HepG2 (cell line): ENCODE data around the gene TRIM31. TPM values are rescaled to one million over a fixed set of nuclear protein-coding genes. Genes with fewer than 3 reads are reported as not detected.

Source experiments
- AHR ChIP-seq: IDR thresholded peaks from 2 replicates; pipeline ENCODE4 v1.6.1; 2018; ENCODE audit warnings: missing genetic modification reagents, missing compliant biosample characterization
- EHMT2 ChIP-seq: fragments of 200-600 bp; sonication (generic); IDR thresholded peaks from 2 replicates; pipeline ENCODE4 v1.7.0; 2017; ENCODE audit warnings: antibody characterized with exemption, low read depth, low read length, borderline replicate concordance
- GMEB2 ChIP-seq: IDR thresholded peaks from 2 replicates; pipeline ENCODE4 v1.6.1; 2016; ENCODE audit warnings: missing biosample characterization, missing genetic modification reagents, low read depth
- HMGA1 ChIP-seq: sonication (generic); formaldehyde crosslinking; conservative IDR thresholded peaks from 2 replicates; pipeline ENCODE4 v1.4.0; 2020; ENCODE audit warnings: missing genetic modification reagents
- KDM2A ChIP-seq: sonication (generic); formaldehyde crosslinking; IDR thresholded peaks from 2 replicates; pipeline ENCODE4 v1.4.0; 2020; ENCODE audit warnings: low read depth, missing genetic modification reagents, borderline replicate concordance
- MYC ChIP-seq: sonication (generic); formaldehyde crosslinking; IDR thresholded peaks from 2 replicates; pipeline ENCODE4 v1.9.0; 2021; ENCODE audit warnings: missing genetic modification reagents, borderline replicate concordance
- NFIB ChIP-seq: sonication (generic); formaldehyde crosslinking; IDR thresholded peaks from 2 replicates; pipeline ENCODE4 v1.9.0; 2021; ENCODE audit warnings: missing genetic modification reagents, mild to moderate bottlenecking, borderline replicate concordance
- THRA ChIP-seq: sonication (generic); formaldehyde crosslinking; IDR thresholded peaks from 2 replicates; pipeline ENCODE4 v1.4.0; 2020; ENCODE audit warnings: missing genetic modification reagents, borderline replicate concordance
- ZHX1 ChIP-seq: sonication (generic); formaldehyde crosslinking; IDR thresholded peaks from 2 replicates; pipeline ENCODE4 v1.8.1; 2022; ENCODE audit warnings: low read depth, mild to moderate bottlenecking, missing genetic modification reagents
- ZNF550 ChIP-seq: sonication (generic); formaldehyde crosslinking; IDR thresholded peaks from 2 replicates; pipeline ENCODE4 v1.4.0; 2020; ENCODE audit warnings: mild to moderate bottlenecking, missing genetic modification reagents, borderline replicate concordance
- ZNF768 ChIP-seq: sonication (generic); formaldehyde crosslinking; IDR thresholded peaks from 2 replicates; pipeline ENCODE4 v1.4.0; 2020; ENCODE audit warnings: missing genetic modification reagents
- ZNF891 ChIP-seq: sonication (generic); formaldehyde crosslinking; IDR thresholded peaks from 2 replicates; pipeline ENCODE4 v1.5.0; 2020; ENCODE audit warnings: mild to moderate bottlenecking, missing genetic modification reagents
- polyA plus RNA-seq, 8 experiments: library from polyadenylated mRNA; depleted of rRNA in 3 of 8; stranded (reverse) in 7 of 8; unstranded in 1 of 8; fragments of >200 nt; fragmentation: Illumina TruSeq in 4 of 8; extraction: Trizol in 4 of 8; gene quantifications; 2 replicates each; pipeline versions ENCODE4 v1.2.1 to v1.2.3, GENCODE V29; 2011 to 2016; ENCODE audit warnings: low read depth in 4 of 8, missing spikeins in 1 of 8, mixed read lengths in 1 of 8; ENCODE audit not compliant: insufficient read depth in 1 of 8
- total RNA-seq, 5 experiments: library from RNA; depleted of rRNA; stranded (reverse); fragments of >200 nt; fragmentation: Illumina TruSeq; extraction: Trizol; gene quantifications; 2 replicates each; pipeline ENCODE4 v1.2.3, GENCODE V29; 2016; ENCODE audit warnings: low read depth in 1 of 5
- TF ChIP-seq, protein P1 (sequence below): sonication (generic); formaldehyde crosslinking; IDR thresholded peaks from 2 replicates; pipeline ENCODE4 v1.5.0; 2020; ENCODE audit warnings: missing genetic modification reagents
- TF ChIP-seq, protein P2 (sequence below): sonication (generic); formaldehyde crosslinking; IDR thresholded peaks from 2 replicates; pipeline ENCODE4 v1.4.0; 2020; ENCODE audit warnings: missing genetic modification reagents

Gene TRIM31
- total and polyA plus RNA-seq, 2 of the 13 experiments (the other 11 are each of a cell fraction or from before 2014, with no cell fraction given), result 0.13 to 0.51 TPM

GRCh38 chr6:30066577-30067459 lies 46.1 kb downstream of the TRIM31 start, which contains the start of gene PPP1R11 (continued):
- TF ChIP-seq MYC (CRISPR knock-in tag) (peak; percentile 90), AHR (CRISPR knock-in tag) (peak; percentile 72), EHMT2 (no peak; the same call in 1 of the 2 replicates), THRA (no peak; the same call in 1 of the 2 replicates), KDM2A (CRISPR knock-in tag) (peak; percentile 95), NFIB (no peak), ZNF768 (CRISPR knock-in tag) (peak; percentile 66), ZNF550 (CRISPR knock-in tag) (no peak), GMEB2 (peak; percentile 82), ZNF891 (CRISPR knock-in tag) (peak; percentile 89), HMGA1 (no peak), ZHX1 (no peak)
- TF ChIP-seq, protein P1, sequence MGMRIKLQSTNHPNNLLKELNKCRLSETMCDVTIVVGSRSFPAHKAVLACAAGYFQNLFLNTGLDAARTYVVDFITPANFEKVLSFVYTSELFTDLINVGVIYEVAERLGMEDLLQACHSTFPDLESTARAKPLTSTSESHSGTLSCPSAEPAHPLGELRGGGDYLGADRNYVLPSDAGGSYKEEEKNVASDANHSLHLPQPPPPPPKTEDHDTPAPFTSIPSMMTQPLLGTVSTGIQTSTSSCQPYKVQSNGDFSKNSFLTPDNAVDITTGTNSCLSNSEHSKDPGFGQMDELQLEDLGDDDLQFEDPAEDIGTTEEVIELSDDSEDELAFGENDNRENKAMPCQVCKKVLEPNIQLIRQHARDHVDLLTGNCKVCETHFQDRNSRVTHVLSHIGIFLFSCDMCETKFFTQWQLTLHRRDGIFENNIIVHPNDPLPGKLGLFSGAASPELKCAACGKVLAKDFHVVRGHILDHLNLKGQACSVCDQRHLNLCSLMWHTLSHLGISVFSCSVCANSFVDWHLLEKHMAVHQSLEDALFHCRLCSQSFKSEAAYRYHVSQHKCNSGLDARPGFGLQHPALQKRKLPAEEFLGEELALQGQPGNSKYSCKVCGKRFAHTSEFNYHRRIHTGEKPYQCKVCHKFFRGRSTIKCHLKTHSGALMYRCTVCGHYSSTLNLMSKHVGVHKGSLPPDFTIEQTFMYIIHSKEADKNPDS, result no peak
- TF ChIP-seq, protein P2, sequence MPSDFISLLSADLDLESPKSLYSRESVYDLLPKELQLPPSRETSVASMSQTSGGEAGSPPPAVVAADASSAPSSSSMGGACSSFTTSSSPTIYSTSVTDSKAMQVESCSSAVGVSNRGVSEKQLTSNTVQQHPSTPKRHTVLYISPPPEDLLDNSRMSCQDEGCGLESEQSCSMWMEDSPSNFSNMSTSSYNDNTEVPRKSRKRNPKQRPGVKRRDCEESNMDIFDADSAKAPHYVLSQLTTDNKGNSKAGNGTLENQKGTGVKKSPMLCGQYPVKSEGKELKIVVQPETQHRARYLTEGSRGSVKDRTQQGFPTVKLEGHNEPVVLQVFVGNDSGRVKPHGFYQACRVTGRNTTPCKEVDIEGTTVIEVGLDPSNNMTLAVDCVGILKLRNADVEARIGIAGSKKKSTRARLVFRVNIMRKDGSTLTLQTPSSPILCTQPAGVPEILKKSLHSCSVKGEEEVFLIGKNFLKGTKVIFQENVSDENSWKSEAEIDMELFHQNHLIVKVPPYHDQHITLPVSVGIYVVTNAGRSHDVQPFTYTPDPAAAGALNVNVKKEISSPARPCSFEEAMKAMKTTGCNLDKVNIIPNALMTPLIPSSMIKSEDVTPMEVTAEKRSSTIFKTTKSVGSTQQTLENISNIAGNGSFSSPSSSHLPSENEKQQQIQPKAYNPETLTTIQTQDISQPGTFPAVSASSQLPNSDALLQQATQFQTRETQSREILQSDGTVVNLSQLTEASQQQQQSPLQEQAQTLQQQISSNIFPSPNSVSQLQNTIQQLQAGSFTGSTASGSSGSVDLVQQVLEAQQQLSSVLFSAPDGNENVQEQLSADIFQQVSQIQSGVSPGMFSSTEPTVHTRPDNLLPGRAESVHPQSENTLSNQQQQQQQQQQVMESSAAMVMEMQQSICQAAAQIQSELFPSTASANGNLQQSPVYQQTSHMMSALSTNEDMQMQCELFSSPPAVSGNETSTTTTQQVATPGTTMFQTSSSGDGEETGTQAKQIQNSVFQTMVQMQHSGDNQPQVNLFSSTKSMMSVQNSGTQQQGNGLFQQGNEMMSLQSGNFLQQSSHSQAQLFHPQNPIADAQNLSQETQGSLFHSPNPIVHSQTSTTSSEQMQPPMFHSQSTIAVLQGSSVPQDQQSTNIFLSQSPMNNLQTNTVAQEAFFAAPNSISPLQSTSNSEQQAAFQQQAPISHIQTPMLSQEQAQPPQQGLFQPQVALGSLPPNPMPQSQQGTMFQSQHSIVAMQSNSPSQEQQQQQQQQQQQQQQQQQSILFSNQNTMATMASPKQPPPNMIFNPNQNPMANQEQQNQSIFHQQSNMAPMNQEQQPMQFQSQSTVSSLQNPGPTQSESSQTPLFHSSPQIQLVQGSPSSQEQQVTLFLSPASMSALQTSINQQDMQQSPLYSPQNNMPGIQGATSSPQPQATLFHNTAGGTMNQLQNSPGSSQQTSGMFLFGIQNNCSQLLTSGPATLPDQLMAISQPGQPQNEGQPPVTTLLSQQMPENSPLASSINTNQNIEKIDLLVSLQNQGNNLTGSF (CRISPR knock-in tag), result no peak
